SK-N-SH treated with all-trans-retinoic acid at 6 μM for 48 hours (cell line): ENCODE measurements around the gene DYNC1H1.

ENCODE experiments used
- ATAC-seq: fragments of 200-7000 bp; cut with Tn5 transposase; 3 replicates; pipeline ENCODE4 v1.9.1; 2020; ENCODE audit warnings: mild to moderate bottlenecking, moderate library complexity
- ARNTL ChIP-seq: fragments of 450-650 bp; formaldehyde crosslinking; IDR thresholded peaks from 2 replicates; pipeline ENCODE4 v1.5.0; 2020; ENCODE audit warnings: low read depth, mild to moderate bottlenecking, moderate library complexity, borderline replicate concordance
- CREB5 ChIP-seq: fragments of 250-450 bp; sonication (Bioruptor Pico); IDR thresholded peaks from 2 replicates; pipeline ENCODE4 v1.5.1; 2020; ENCODE audit warnings: low read depth, mild to moderate bottlenecking, moderate library complexity
- CSDC2 ChIP-seq: fragments of 250-450 bp; sonication (Bioruptor Pico); IDR thresholded peaks from 2 replicates; pipeline ENCODE4 v1.5.0; 2020; ENCODE audit warnings: mild to moderate bottlenecking, moderate library complexity
- ESRRG ChIP-seq: fragments of 250-450 bp; sonication (Bioruptor Pico); IDR thresholded peaks from 2 replicates; pipeline ENCODE4 v1.6.1; 2021; ENCODE audit warnings: mild to moderate bottlenecking
- GLIS3 ChIP-seq: fragments of 250-450 bp; sonication (Bioruptor Pico); IDR thresholded peaks from 2 replicates; pipeline ENCODE4 v1.5.0; 2020; ENCODE audit warnings: mild to moderate bottlenecking, moderate library complexity
- OSR1 ChIP-seq: fragments of 250-450 bp; sonication (Bioruptor Pico); IDR thresholded peaks from 2 replicates; pipeline ENCODE4 v1.8.0; 2022; ENCODE audit warnings: moderate library complexity, mild to moderate bottlenecking, inconsistent platforms
- PATZ1 ChIP-seq: fragments of 250-450 bp; sonication (Bioruptor Pico); IDR thresholded peaks from 2 replicates; pipeline ENCODE4 v1.8.0; 2020; ENCODE audit warnings: mild to moderate bottlenecking, moderate library complexity, borderline replicate concordance
- POU6F1 ChIP-seq: fragments of 250-450 bp; sonication (Bioruptor Pico); IDR thresholded peaks from 2 replicates; pipeline ENCODE4 v1.8.0; 2021; ENCODE audit warnings: low read depth, mild to moderate bottlenecking, moderate library complexity, borderline replicate concordance
- PPARA ChIP-seq: fragments of 250-450 bp; sonication (Bioruptor Pico); IDR thresholded peaks from 2 replicates; pipeline ENCODE4 v1.5.0; 2020; ENCODE audit warnings: mild to moderate bottlenecking, borderline replicate concordance
- SNAI2 ChIP-seq: fragments of 250-450 bp; sonication (Bioruptor Pico); IDR thresholded peaks from 2 replicates; pipeline ENCODE4 v1.5.0; 2020; ENCODE audit warnings: mild to moderate bottlenecking, moderate library complexity
- TCF4 ChIP-seq: fragments of 250-450 bp; sonication (Bioruptor Pico); IDR thresholded peaks from 2 replicates; pipeline ENCODE4 v1.8.0; 2021; ENCODE audit warnings: mild to moderate bottlenecking, moderate library complexity, borderline replicate concordance
- TSHZ2 ChIP-seq: fragments of 250-450 bp; sonication (Bioruptor Pico); IDR thresholded peaks from 2 replicates; pipeline ENCODE4 v1.5.0; 2020; ENCODE audit warnings: mild to moderate bottlenecking, moderate library complexity
- ZFP3 ChIP-seq: fragments of 250-450 bp; sonication (Bioruptor Pico); IDR thresholded peaks from 2 replicates; pipeline ENCODE4 v1.5.0; 2020; ENCODE audit warnings: mild to moderate bottlenecking, moderate library complexity
- ZFP30 ChIP-seq: fragments of 450-650 bp; formaldehyde crosslinking; IDR thresholded peaks from 2 replicates; pipeline ENCODE4 v1.5.0; 2022; ENCODE audit warnings: mild to moderate bottlenecking, moderate library complexity
- ZNF565 ChIP-seq: fragments of 450-650 bp; formaldehyde crosslinking; conservative IDR thresholded peaks from 2 replicates; pipeline ENCODE4 v1.5.0; 2020; ENCODE audit warnings: low read depth, mild to moderate bottlenecking, moderate library complexity
- ZNF8 ChIP-seq: fragments of 450-650 bp; formaldehyde crosslinking; IDR thresholded peaks from 2 replicates; pipeline ENCODE4 v1.5.0; 2020; ENCODE audit warnings: mild to moderate bottlenecking, moderate library complexity

The DYNC1H1 gene

GRCh38 chr14:101933209-101933608, 31.2 kb upstream of the DYNC1H1 start:
- no peak for ATAC-seq
- TF ChIP-seq SNAI2 (CRISPR knock-in tag) (no peak), ZNF565 (no peak), OSR1 (CRISPR knock-in tag) (no peak), POU6F1 (no peak), CREB5 (CRISPR knock-in tag) (no peak), ZFP3 (CRISPR knock-in tag) (no peak), PATZ1 (CRISPR knock-in tag) (no peak), ESRRG (no peak)
- TF ChIP-seq, all 23 proteins: peak for 0

GRCh38 chr14:101934601-101935150, 29.7 kb upstream of the DYNC1H1 start:
- ATAC-seq, result no peak
- TF ChIP-seq CREB5 (CRISPR knock-in tag) (no peak), CSDC2 (CRISPR knock-in tag) (no peak), ZNF8 (CRISPR knock-in tag) (no peak), ESRRG (no peak), POU6F1 (no peak), OSR1 (CRISPR knock-in tag) (no peak), ARNTL (no peak)

- ATAC-seq, result no peak
- TF ChIP-seq ARNTL (no peak), GLIS3 (CRISPR knock-in tag) (no peak), PATZ1 (CRISPR knock-in tag) (no peak), TSHZ2 (CRISPR knock-in tag) (no peak), ZFP30 (CRISPR knock-in tag) (no peak), CREB5 (CRISPR knock-in tag) (no peak), PPARA (CRISPR knock-in tag) (no peak), CSDC2 (CRISPR knock-in tag) (no peak), ESRRG (no peak), TCF4 (CRISPR knock-in tag) (no peak)
Observed at GRCh38 chr14:101937926-101938767, 26.2 kb upstream of the DYNC1H1 start.
